GM18498 (cell line): ENCODE data around the gene HAPLN3.

Experiments
- ATAC-seq: cut with Tn5 transposase; IDR thresholded peaks from one replicate; pipeline ENCODE4 v1.9.1; 2021; ENCODE audit warnings: mild to moderate bottlenecking, moderate library complexity; ENCODE audit not compliant: unreplicated experiment

Gene HAPLN3

GRCh38 chr15:88832820-88833730, 62.3 kb downstream of the HAPLN3 start:
- no peak for ATAC-seq

- ATAC-seq, result no peak
Measured at GRCh38 chr15:88830016-88830415, 65.3 kb downstream of the HAPLN3 start.

GRCh38 chr15:88828791-88829190, 66.6 kb downstream of the HAPLN3 start:
- ATAC-seq, result no peak
